OCI-LY3 (cell line): Measurements from ENCODE around the gene EFCAB6.

ENCODE experiments used
- H2AFZ ChIP-seq: fragments of 200-600, 300-600 bp; shearing (Covaris generic); 2 replicates; pipeline ENCODE4 v1.6.0; 2014; ENCODE audit warnings: antibody characterized with exemption, low read depth, low read length
- H3K27ac ChIP-seq: fragments of 200-600, 300-600 bp; sonication (generic); 2 replicates; pipeline ENCODE4 v1.5.1; 2014; ENCODE audit warnings: mild to moderate bottlenecking, low read length, moderate library complexity, mixed read lengths
- H3K27me3 ChIP-seq: fragments of 200-600, 300-600 bp; sonication (generic); 2 replicates; pipeline ENCODE4 v1.6.1; 2014; ENCODE audit warnings: low read depth, low read length, mixed read lengths
- H3K36me3 ChIP-seq: fragments of 200-600, 300-600 bp; sonication (generic); replicated peaks from 2 replicates; pipeline ENCODE3; 2014; ENCODE audit warnings: low read depth, low read length, mixed read lengths
- H3K4me1 ChIP-seq: fragments of 300-600, 200-600 bp; sonication (generic); 2 replicates; pipeline ENCODE4 v1.6.1; 2014; ENCODE audit warnings: low read length, mixed read lengths
- H3K4me2 ChIP-seq: fragments of 200-600, 300-600 bp; sonication (generic); 2 replicates; pipeline ENCODE4 v1.6.1; 2014; ENCODE audit warnings: low read length, mixed read lengths
- H3K4me3 ChIP-seq: fragments of 300-600, 200-600 bp; sonication (generic); 2 replicates; pipeline ENCODE4 v1.5.1; 2014; ENCODE audit warnings: antibody characterized with exemption, mild to moderate bottlenecking, low read length, moderate library complexity
- H3K79me2 ChIP-seq: fragments of 300-600, 200-600 bp; shearing (Covaris generic); 2 replicates; pipeline ENCODE4 v1.6.1; 2014; ENCODE audit warnings: mild to moderate bottlenecking, low read length, mixed read lengths
- H3K9ac ChIP-seq: fragments of 300-600, 200-600 bp; shearing (Covaris generic); 2 replicates; pipeline ENCODE4 v1.6.0; 2014; ENCODE audit warnings: mild to moderate bottlenecking, low read length, moderate library complexity
- H3K9me3 ChIP-seq: fragments of 200-600, 300-600 bp; shearing (Covaris generic); 2 replicates; pipeline ENCODE4 v1.6.1; 2014; ENCODE audit warnings: low read length, mixed read lengths; ENCODE audit not compliant: insufficient read depth
- H4K20me1 ChIP-seq: fragments of 200-600, 300-600 bp; sonication (generic); 2 replicates; pipeline ENCODE4 v1.6.1; 2016; ENCODE audit warnings: low read length, mixed read lengths; ENCODE audit not compliant: insufficient read depth
- EZH2phosphoT487 ChIP-seq: fragments of 200-600 bp; shearing (Covaris generic); IDR thresholded peaks from 2 replicates; pipeline ENCODE4 v1.6.1; 2018; ENCODE audit warnings: antibody characterized with exemption, mixed run types, low read depth
- TF ChIP-seq, protein P1 (sequence below): fragments of 200-600, 300-600 bp; sonication (generic); IDR thresholded peaks from 2 replicates; pipeline ENCODE4 v1.5.1; 2014; ENCODE audit warnings: antibody characterized with exemption, low read length, low read depth

The EFCAB6 gene

DNA sequence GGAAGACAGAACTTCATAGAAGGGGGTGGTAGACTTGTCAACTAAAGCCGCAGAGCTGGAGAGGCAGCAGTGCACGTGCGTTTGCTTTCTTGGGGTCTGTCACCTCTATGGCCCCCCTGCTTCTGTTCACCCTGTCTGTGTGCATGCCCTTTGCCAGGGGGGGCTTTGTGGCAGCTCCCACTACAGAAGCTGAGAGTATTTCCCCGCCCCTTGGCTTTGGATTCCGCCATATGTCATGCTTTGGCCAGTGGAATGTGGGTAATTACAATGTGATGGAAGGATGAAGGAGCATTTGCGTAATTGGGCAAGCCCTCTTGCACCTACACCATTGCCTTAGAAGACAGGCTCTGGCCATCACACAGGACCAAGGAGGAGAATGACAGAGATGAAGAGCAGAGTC is 247.2 kb downstream of the EFCAB6 start:
- no peak overlapping the region for H2AFZ ChIP-seq
- H3K36me3 ChIP-seq = no peaks in the 10 kb centered on the region
- no peaks in the 10 kb centered on the region for H3K79me2 ChIP-seq
- no peak for TF ChIP-seq EZH2phosphoT487
- TF ChIP-seq, protein P1, sequence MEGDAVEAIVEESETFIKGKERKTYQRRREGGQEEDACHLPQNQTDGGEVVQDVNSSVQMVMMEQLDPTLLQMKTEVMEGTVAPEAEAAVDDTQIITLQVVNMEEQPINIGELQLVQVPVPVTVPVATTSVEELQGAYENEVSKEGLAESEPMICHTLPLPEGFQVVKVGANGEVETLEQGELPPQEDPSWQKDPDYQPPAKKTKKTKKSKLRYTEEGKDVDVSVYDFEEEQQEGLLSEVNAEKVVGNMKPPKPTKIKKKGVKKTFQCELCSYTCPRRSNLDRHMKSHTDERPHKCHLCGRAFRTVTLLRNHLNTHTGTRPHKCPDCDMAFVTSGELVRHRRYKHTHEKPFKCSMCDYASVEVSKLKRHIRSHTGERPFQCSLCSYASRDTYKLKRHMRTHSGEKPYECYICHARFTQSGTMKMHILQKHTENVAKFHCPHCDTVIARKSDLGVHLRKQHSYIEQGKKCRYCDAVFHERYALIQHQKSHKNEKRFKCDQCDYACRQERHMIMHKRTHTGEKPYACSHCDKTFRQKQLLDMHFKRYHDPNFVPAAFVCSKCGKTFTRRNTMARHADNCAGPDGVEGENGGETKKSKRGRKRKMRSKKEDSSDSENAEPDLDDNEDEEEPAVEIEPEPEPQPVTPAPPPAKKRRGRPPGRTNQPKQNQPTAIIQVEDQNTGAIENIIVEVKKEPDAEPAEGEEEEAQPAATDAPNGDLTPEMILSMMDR = no peak
- peaks cover 11% of the 10 kb centered on the region; the same call in 1 of the 2 replicates for H3K27me3 ChIP-seq
- H3K27ac ChIP-seq = no peak overlapping the region
- H3K4me3 ChIP-seq = no peak overlapping the region
- H3K4me1 ChIP-seq = peaks cover under 1% of the 10 kb centered on the region; the same call in 1 of the 2 replicates
- H3K9ac ChIP-seq = no peak overlapping the region
- no peaks in the 10 kb centered on the region for H3K9me3 ChIP-seq
- H4K20me1 ChIP-seq = no peaks in the 10 kb centered on the region
- H3K4me2 ChIP-seq = no peak overlapping the region

DNA sequence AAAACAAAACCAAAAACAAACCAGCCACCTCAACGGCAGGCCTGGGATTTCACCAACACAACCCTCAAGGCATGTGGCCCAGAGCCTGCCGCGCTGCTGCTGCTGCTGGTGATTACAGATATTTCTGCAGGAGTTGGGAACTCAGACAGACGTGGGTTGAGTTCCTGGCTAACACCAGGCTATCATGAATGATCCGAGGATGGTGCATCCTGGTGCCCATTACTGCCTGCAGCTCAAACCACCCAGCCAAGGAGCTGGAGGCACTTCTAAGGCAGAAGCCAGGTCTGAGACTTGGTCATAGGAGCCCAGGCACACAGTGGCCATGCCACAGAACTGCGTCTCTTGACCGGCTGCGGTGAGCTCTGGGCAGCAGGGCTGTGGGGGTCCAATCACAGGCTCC is 248.5 kb downstream of the EFCAB6 start:
- Histone ChIP-seq H4K20me1 (no peaks in the 10 kb centered on the region), H3K79me2 (no peaks in the 10 kb centered on the region), H3K4me3 (no peak overlapping the region), H3K4me1 (no peaks in the 10 kb centered on the region), H3K27ac (no peak overlapping the region), H3K4me2 (no peak overlapping the region), H3K27me3 (peaks cover 11% of the 10 kb centered on the region; the same call in 1 of the 2 replicates), H3K36me3 (no peaks in the 10 kb centered on the region), H3K9ac (no peak overlapping the region), H2AFZ (no peak overlapping the region), H3K9me3 (no peaks in the 10 kb centered on the region)
- no peak for TF ChIP-seq EZH2phosphoT487

DNA sequence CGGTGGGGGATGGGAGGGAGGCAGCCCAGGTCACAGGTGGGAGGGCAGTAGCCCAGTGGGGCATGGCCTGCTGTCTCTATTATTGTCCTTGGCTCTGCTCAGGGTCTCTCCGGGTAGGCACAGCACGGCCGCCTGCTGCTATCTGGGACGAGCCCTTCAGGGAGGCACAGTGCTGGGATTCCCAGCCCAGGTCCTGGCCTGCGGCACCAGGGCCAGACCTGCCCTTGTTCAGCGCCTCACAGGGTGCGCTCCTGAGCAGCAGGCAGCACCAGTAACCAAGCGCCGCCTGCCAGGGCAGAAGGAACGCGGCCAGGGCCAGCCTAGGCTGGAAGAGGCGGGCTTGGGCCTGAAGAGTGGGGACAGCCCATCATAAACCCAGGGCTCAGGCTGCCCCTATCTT is 249.3 kb downstream of the EFCAB6 start:
- H3K4me3 ChIP-seq = no peak overlapping the region
- H3K9ac ChIP-seq = no peak overlapping the region
- H3K4me2 ChIP-seq = no peak overlapping the region
- H3K27me3 ChIP-seq = peaks cover 16% of the 10 kb centered on the region; the same call in 1 of the 2 replicates
- H4K20me1 ChIP-seq = no peaks in the 10 kb centered on the region
- no peak overlapping the region for H3K27ac ChIP-seq
- H3K4me1 ChIP-seq = no peaks in the 10 kb centered on the region
- H3K36me3 ChIP-seq = no peaks in the 10 kb centered on the region
- H2AFZ ChIP-seq = no peak overlapping the region
- TF ChIP-seq, protein P1 = no peak
- TF ChIP-seq EZH2phosphoT487 = no peak
- no peaks in the 10 kb centered on the region for H3K79me2 ChIP-seq
- H3K9me3 ChIP-seq = peaks cover 5% of the 10 kb centered on the region; the same call in 1 of the 2 replicates

DNA sequence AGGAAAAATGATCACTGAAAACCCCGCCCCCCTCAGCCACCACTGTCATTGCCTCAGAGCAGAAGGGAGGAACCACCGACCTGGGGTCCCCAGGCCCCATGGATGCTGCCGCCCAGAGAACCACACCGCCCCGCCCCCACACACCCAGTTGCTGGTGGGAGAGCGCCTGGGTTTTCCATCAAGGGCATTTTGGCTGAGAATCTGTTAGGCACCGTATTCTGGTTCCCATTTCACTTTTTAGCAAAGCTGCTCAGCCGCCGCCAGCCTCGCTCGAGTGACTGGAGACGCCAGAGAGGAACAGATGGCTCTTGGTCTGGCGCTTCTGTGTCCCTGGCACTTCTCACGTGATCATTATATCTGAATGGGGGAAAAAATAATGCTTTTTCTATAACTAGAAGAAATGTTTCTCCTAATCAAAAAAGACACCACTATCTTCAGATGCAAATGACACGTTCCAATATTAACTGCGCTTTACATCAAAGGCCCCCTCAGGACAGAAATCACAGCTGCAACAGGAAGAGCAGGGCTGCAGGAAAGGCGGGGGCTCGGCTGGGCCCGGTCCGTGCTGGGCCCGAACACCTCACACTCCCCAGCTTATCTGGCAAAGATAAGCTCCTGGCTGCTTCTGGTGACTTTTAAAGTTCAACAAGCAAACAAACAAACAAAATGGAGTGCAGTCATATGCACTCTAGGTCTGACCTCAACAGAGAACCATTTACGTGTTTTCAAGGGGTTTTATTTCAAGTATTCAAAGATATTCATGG is 250.5 kb downstream of the EFCAB6 start:
- TF ChIP-seq, protein P1 = no peak
- no peak for TF ChIP-seq EZH2phosphoT487
- Histone ChIP-seq H3K4me1 (no peaks in the 10 kb centered on the region), H3K9me3 (peaks cover 5% of the 10 kb centered on the region; the same call in 1 of the 2 replicates), H4K20me1 (no peaks in the 10 kb centered on the region), H3K27me3 (peaks cover 6% of the 10 kb centered on the region; the same call in 1 of the 2 replicates), H3K9ac (no peak overlapping the region), H3K4me2 (no peak overlapping the region), H2AFZ (no peak overlapping the region), H3K36me3 (no peaks in the 10 kb centered on the region), H3K27ac (no peak overlapping the region), H3K4me3 (no peak overlapping the region), H3K79me2 (no peaks in the 10 kb centered on the region)
